ENCODE results near the gene GTF2A1L. TPM values are rescaled to one million over a fixed set of nuclear protein-coding genes. Genes with fewer than 3 reads are reported as not detected.

GTF2A1L gene
- total RNA-seq, 1 experiment from 2014 or later = not detected

DNA sequence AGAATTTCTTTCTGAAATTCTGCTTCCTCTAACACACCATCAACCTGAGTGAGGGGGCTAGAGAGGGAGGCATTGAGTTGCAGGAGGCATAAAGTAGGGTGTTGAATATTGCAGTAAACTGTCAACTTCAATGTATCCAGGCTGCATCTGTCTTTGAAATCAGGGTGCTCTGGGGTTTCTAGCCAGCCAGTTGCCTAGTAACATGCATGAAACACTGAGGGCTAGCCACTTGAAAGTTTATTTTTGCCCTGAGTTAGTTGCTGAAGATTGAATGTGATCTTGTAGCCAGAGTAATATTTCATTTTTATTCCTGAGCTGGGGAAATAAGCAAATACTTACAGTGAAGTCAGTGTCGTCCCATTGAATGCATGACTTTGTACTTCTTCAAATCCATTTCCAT lies 96.0 kb downstream of the GTF2A1L start:
- Mint-ChIP-seq H3K36me3 (ENCODE audit: insufficient read depth, unreplicated experiment) (no peaks in the 10 kb centered on the region), H3K4me3 (ENCODE audit: unreplicated experiment) (no peak overlapping the region), H3K9me3 (ENCODE audit: unreplicated experiment) (no peaks in the 10 kb centered on the region), H3K27ac (ENCODE audit: unreplicated experiment) (no peak overlapping the region), H3K27me3 (ENCODE audit: insufficient read depth, unreplicated experiment) (peaks cover 12% of the 10 kb centered on the region), H3K4me1 (ENCODE audit: low read depth, unreplicated experiment) (peaks cover 10% of the 10 kb centered on the region)
- H3K4me1 ChIP-seq = no peaks in the 10 kb centered on the region
- TF ChIP-seq, protein P1, sequence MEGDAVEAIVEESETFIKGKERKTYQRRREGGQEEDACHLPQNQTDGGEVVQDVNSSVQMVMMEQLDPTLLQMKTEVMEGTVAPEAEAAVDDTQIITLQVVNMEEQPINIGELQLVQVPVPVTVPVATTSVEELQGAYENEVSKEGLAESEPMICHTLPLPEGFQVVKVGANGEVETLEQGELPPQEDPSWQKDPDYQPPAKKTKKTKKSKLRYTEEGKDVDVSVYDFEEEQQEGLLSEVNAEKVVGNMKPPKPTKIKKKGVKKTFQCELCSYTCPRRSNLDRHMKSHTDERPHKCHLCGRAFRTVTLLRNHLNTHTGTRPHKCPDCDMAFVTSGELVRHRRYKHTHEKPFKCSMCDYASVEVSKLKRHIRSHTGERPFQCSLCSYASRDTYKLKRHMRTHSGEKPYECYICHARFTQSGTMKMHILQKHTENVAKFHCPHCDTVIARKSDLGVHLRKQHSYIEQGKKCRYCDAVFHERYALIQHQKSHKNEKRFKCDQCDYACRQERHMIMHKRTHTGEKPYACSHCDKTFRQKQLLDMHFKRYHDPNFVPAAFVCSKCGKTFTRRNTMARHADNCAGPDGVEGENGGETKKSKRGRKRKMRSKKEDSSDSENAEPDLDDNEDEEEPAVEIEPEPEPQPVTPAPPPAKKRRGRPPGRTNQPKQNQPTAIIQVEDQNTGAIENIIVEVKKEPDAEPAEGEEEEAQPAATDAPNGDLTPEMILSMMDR (IDR thresholded peaks at IDR 0.05; ENCODE audit: insufficient read depth in 1 of 2, low read depth in 1 of 2, low read length in 1 of 2, severe bottlenecking in 1 of 2, unreplicated experiment in 1 of 2) = no peak
- no peaks in the 10 kb centered on the region for H3K27me3 ChIP-seq (replicated peaks; ENCODE audit: control insufficient read depth, insufficient read depth, low read length)
- no peak overlapping the region for H3K4me3 ChIP-seq (ENCODE audit: low read depth, low read length)
- DNase-seq = no peak
- no peaks in the 10 kb centered on the region for H3K9me3 ChIP-seq
- BruUV-seq (replicated peaks) = no TSS peak
- POLR2A ChIA-PET = no interaction called here
- CTCF ChIA-PET = interaction anchor here (0.7 kb wide), 1 partner anchor 35 kb away, joined by 5 read pairs; no protein-coding TSS in a partner anchor
- intact Hi-C loops (cut with micrococcal nuclease; ENCODE audit: unreplicated experiment) = no loop called here
- H3K36me3 ChIP-seq (ENCODE audit: control insufficient read depth, insufficient read depth, low read length) = no peaks in the 10 kb centered on the region

DNA sequence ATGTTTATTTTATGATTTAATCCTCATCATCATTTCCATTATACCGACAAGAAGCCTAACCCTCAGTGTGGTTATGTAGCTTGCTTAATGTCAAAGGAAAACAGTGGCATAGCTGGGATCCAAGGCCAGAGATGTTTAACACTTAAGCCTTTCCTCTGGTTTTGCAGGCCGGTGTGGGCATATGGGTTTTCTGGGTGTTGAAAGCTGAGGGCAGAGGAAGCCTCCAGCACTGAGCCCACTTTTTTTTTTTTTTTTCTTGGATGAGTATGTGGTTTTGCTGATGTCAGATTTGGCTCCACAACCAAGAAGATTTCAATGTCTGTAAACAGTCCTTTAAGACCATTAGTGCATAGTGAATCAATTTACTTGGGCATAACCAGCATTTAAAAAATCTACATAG lies 96.6 kb downstream of the GTF2A1L start:
- BruUV-seq (replicated peaks) = no TSS peak
- CTCF ChIA-PET = interaction anchor here (0.7 kb wide), 1 partner anchor 35 kb away, joined by 5 read pairs; no protein-coding TSS in a partner anchor
- POLR2A ChIA-PET = no interaction called here
- Histone ChIP-seq H3K4me3 (ENCODE audit: low read depth, low read length) (no peak overlapping the region), H3K9me3 (no peaks in the 10 kb centered on the region), H3K36me3 (ENCODE audit: control insufficient read depth, insufficient read depth, low read length) (no peaks in the 10 kb centered on the region), H3K27me3 (replicated peaks; ENCODE audit: control insufficient read depth, insufficient read depth, low read length) (no peaks in the 10 kb centered on the region), H3K4me1 (no peaks in the 10 kb centered on the region)
- H3K27ac Mint-ChIP-seq (ENCODE audit: unreplicated experiment) = no peak overlapping the region
- TF ChIP-seq, protein P1 (IDR thresholded peaks at IDR 0.05; ENCODE audit: insufficient read depth in 1 of 2, low read depth in 1 of 2, low read length in 1 of 2, severe bottlenecking in 1 of 2, unreplicated experiment in 1 of 2) = no peak
- intact Hi-C loops (cut with micrococcal nuclease; ENCODE audit: unreplicated experiment) = no loop called here
- H3K4me1 Mint-ChIP-seq (ENCODE audit: low read depth, unreplicated experiment) = peaks cover 10% of the 10 kb centered on the region
- no peak overlapping the region for H3K4me3 Mint-ChIP-seq (ENCODE audit: unreplicated experiment)
- peaks cover 12% of the 10 kb centered on the region for H3K27me3 Mint-ChIP-seq (ENCODE audit: insufficient read depth, unreplicated experiment)
- no peak for DNase-seq
- no peaks in the 10 kb centered on the region for H3K9me3 Mint-ChIP-seq (ENCODE audit: unreplicated experiment)
- no peaks in the 10 kb centered on the region for H3K36me3 Mint-ChIP-seq (ENCODE audit: insufficient read depth, unreplicated experiment)

DNA sequence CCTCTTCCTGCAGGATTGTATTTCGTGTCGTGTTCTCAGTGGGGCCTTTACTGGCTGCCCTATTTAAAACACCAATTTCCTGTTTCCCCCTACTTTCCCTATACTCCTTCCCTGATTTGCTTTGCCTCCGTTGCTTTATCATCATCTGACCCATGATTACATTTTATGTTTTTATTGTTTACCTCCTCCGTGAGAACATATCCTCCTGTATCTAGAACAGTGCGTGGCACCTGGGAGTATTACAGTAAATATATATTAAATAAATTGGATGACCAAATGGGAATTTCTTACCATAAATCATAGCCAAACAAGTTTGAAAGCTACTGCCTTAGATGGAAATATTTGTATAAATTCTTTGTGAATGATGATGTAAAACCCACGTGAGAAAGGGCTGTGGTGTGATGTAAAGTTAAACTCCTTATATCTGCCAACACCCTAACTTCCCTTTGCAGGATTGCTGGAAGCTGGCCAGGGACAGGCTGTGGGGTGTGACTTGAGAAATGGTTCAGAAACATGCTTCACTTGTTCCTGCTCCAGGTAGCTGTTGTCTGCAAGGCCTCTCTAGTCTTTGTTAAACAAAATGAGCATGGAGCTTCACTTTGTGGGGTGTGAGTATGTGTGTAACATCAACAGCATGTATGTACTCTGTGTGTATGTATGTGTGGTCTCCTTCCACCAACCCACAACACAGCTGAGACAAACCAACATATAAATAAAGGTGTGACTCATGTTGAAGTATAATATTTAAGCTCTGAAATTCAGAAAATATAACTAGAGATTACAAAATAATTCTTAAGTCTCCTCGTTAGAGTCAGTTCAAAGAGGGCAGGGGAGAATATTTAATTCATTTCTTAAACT lies 97.6 kb downstream of the GTF2A1L start:
- POLR2A ChIA-PET = no interaction called here

More for the DNA sequence above, 97.6 kb downstream of the GTF2A1L start:
- Mint-ChIP-seq H3K27me3 (ENCODE audit: insufficient read depth, unreplicated experiment) (peaks cover 12% of the 10 kb centered on the region), H3K4me1 (ENCODE audit: low read depth, unreplicated experiment) (peaks cover 10% of the 10 kb centered on the region), H3K9me3 (ENCODE audit: unreplicated experiment) (no peaks in the 10 kb centered on the region), H3K36me3 (ENCODE audit: insufficient read depth, unreplicated experiment) (no peaks in the 10 kb centered on the region), H3K4me3 (ENCODE audit: unreplicated experiment) (no peak overlapping the region), H3K27ac (ENCODE audit: unreplicated experiment) (no peak overlapping the region)
- no peaks in the 10 kb centered on the region for H3K9me3 ChIP-seq
- no peaks in the 10 kb centered on the region for H3K36me3 ChIP-seq (ENCODE audit: control insufficient read depth, insufficient read depth, low read length)
- H3K4me1 ChIP-seq = no peaks in the 10 kb centered on the region
- no peak for DNase-seq
- CTCF ChIA-PET = interaction anchor here (1.0 kb wide), 1 partner anchor 115 kb away, joined by 3 read pairs; no protein-coding TSS in a partner anchor
- intact Hi-C loops (cut with micrococcal nuclease; ENCODE audit: unreplicated experiment) = no loop called here
- TF ChIP-seq, protein P1 (IDR thresholded peaks at IDR 0.05; ENCODE audit: insufficient read depth in 1 of 2, low read depth in 1 of 2, low read length in 1 of 2, severe bottlenecking in 1 of 2, unreplicated experiment in 1 of 2) = no peak
- no peaks in the 10 kb centered on the region for H3K27me3 ChIP-seq (replicated peaks; ENCODE audit: control insufficient read depth, insufficient read depth, low read length)
- no TSS peak for BruUV-seq (replicated peaks)
- H3K4me3 ChIP-seq (ENCODE audit: low read depth, low read length) = no peak overlapping the region

Data from Caco-2 (cell line).